CD4-positive, alpha-beta T cell (primary cell): ENCODE data around the gene CMSS1. TPM values are rescaled to one million over a fixed set of nuclear protein-coding genes. Genes with fewer than 3 reads are reported as not detected.

Experiments
- ATAC-seq: fragments of 200-7000 bp; cut with Tn5 transposase; one replicate; pipeline ENCODE4 v1.10.0; 2022; ENCODE audit warnings: mild to moderate bottlenecking; ENCODE audit not compliant: poor library complexity
- CTCF ChIA-PET: fragments of 350-600 bp; sonication (Branson Sonifier 250); formaldehyde crosslinking; loops from one replicate; lab custom pipeline; 2021; ENCODE audit warnings: antibody characterized with exemption, inconsistent platforms; lab: Charles Lee
- POLR2A ChIA-PET: fragments of 350-600 bp; sonication (Branson Sonifier 250); formaldehyde crosslinking; loops from one replicate; lab custom pipeline; 2021; ENCODE audit warnings: antibody characterized with exemption, inconsistent platforms; lab: Charles Lee
- DNase-seq, 14 experiments: peaks; one replicate each; pipeline ENCODE4 v3.0.0-alpha.2; 2013 to 2020; ENCODE audit warnings: mixed read lengths in 2 of 14
- H3K27ac ChIP-seq, 2 donors: one replicate each; pipeline versions ENCODE4 v1.5.1 to v1.7.0; 2013; ENCODE audit warnings: low read length in 2 of 2, low read depth in 1 of 2, mild to moderate bottlenecking in 1 of 2
- H3K27me3 ChIP-seq, 2 experiments: 1 replicate in 1 of 2; 2 replicates in 1 of 2; pipeline versions ENCODE4 v1.6.1 to v1.7.0; 2013; ENCODE audit warnings: low read length in 2 of 2, control low read depth in 1 of 2, mild to moderate bottlenecking in 1 of 2, moderate library complexity in 1 of 2; ENCODE audit not compliant: insufficient read depth in 2 of 2, control insufficient read depth in 1 of 2
- H3K36me3 ChIP-seq: one replicate; pipeline ENCODE4 v1.6.1; 2013; ENCODE audit warnings: low read length, control low read depth; ENCODE audit not compliant: insufficient read depth
- H3K4me1 ChIP-seq: one replicate; pipeline ENCODE4 v1.6.1; 2013; ENCODE audit warnings: low read length, control low read depth; ENCODE audit not compliant: insufficient read depth
- H3K4me3 ChIP-seq: one replicate; pipeline ENCODE4 v1.5.1; 2013; ENCODE audit warnings: mild to moderate bottlenecking, low read length, moderate library complexity
- H3K9me3 ChIP-seq, 2 experiments: 1 replicate in 1 of 2; 2 replicates in 1 of 2; pipeline versions ENCODE4 v1.6.1 to v1.7.0; 2013; ENCODE audit warnings: low read length in 2 of 2, mild to moderate bottlenecking in 2 of 2, control low read depth in 1 of 2, moderate library complexity in 1 of 2; ENCODE audit not compliant: control insufficient read depth in 1 of 2, insufficient read depth in 1 of 2
- H3K27ac Mint-ChIP-seq: one replicate; pipeline ENCODE4 v1.8.0; 2020; ENCODE audit warnings: mixed read lengths
- H3K27me3 Mint-ChIP-seq: one replicate; pipeline ENCODE4 v1.8.0; 2021; ENCODE audit warnings: mixed read lengths
- H3K36me3 Mint-ChIP-seq: one replicate; pipeline ENCODE4 v1.8.0; 2021; ENCODE audit warnings: low read depth, mixed read lengths
- H3K4me1 Mint-ChIP-seq: one replicate; pipeline ENCODE4 v1.8.0; 2021; ENCODE audit warnings: low read depth, mixed read lengths
- H3K4me3 Mint-ChIP-seq: one replicate; pipeline ENCODE4 v1.8.0; 2020; ENCODE audit warnings: mild to moderate bottlenecking, mixed read lengths
- H3K9me3 Mint-ChIP-seq: one replicate; pipeline ENCODE4 v1.8.0; 2020; ENCODE audit warnings: mixed read lengths
- CTCF ChIP-seq: fragments of 200-600 bp; IDR thresholded peaks from one replicate; pipeline ENCODE4 v1.8.0; 2022; ENCODE audit warnings: antibody characterized with exemption, mild to moderate bottlenecking
- intact Hi-C, 2 experiments: fragments of 100-400 bp; cut with DNase I in 1 of 2; cut with micrococcal nuclease in 1 of 2; formaldehyde crosslinking; loops; one replicate each; pipeline versions ENCODE4 v1.15.1 to v1.9.0; 2023 to 2025; cut with DNase I, micrococcal nuclease
- total RNA-seq, 174 experiments: library from RNA in 2 of 174; stranded (reverse) in 2 of 174; gene quantifications; one replicate each; pipeline ENCODE4 v1.2.3 and lab custom pipeline; 2021 to 2026

Gene CMSS1
- total RNA-seq, 2 experiments from 2014 or later = 12.2 TPM

GRCh38 chr3:99925584-99926230, 108.0 kb downstream of the CMSS1 start:
- H3K27ac Mint-ChIP-seq = no peak overlapping the region
- Histone ChIP-seq H3K4me3 (no peak overlapping the region), H3K4me1 (no peaks in the 10 kb centered on the region), H3K9me3 (no peaks in the 10 kb centered on the region), H3K36me3 (no peaks in the 10 kb centered on the region), H3K27me3 (no peaks in the 10 kb centered on the region), H3K27ac (no peak overlapping the region)
- intact Hi-C loops = no loop called here
- H3K4me1 Mint-ChIP-seq = no peaks in the 10 kb centered on the region
- ChIA-PET CTCF (no interaction called here), POLR2A (no interaction called here)
- no peaks in the 10 kb centered on the region for H3K9me3 Mint-ChIP-seq
- peaks cover 11% of the 10 kb centered on the region for H3K36me3 Mint-ChIP-seq
- no peak overlapping the region for H3K4me3 Mint-ChIP-seq
- H3K27me3 Mint-ChIP-seq = no peaks in the 10 kb centered on the region
- DNase-seq = no peak
- no peak for TF ChIP-seq CTCF
- no peak for ATAC-seq

GRCh38 chr3:99927671-99928457, 110.2 kb downstream of the CMSS1 start:
- H3K9me3 ChIP-seq = no peaks in the 10 kb centered on the region
- no peaks in the 10 kb centered on the region for H3K4me1 ChIP-seq
- no peaks in the 10 kb centered on the region for H3K27me3 Mint-ChIP-seq
- ATAC-seq = no peak
- H3K36me3 Mint-ChIP-seq = peaks cover 19% of the 10 kb centered on the region
- ChIA-PET CTCF (interaction anchor here (1.3 kb wide), 1 partner anchor 26 kb away, joined by 3 read pairs; no protein-coding TSS in a partner anchor), POLR2A (interaction anchor here (0.6 kb wide), 1 partner anchor 249 kb away, joined by 4 read pairs; no protein-coding TSS in a partner anchor)
- H3K4me1 Mint-ChIP-seq = no peaks in the 10 kb centered on the region
- no peak overlapping the region for H3K27ac Mint-ChIP-seq
- no peak for TF ChIP-seq CTCF
- H3K9me3 Mint-ChIP-seq = no peaks in the 10 kb centered on the region
- H3K4me3 ChIP-seq = no peak overlapping the region
- no peaks in the 10 kb centered on the region for H3K27me3 ChIP-seq
- H3K4me3 Mint-ChIP-seq = no peak overlapping the region
- H3K36me3 ChIP-seq = no peaks in the 10 kb centered on the region
- intact Hi-C loops = no loop called here
- DNase-seq = no peak
- no peak overlapping the region for H3K27ac ChIP-seq

GRCh38 chr3:99928771-99929744, 111.4 kb downstream of the CMSS1 start:
- Mint-ChIP-seq H3K27me3 (no peaks in the 10 kb centered on the region), H3K36me3 (peaks cover 15% of the 10 kb centered on the region), H3K4me3 (no peak overlapping the region), H3K4me1 (no peaks in the 10 kb centered on the region), H3K9me3 (no peaks in the 10 kb centered on the region), H3K27ac (no peak overlapping the region)
- ATAC-seq = no peak
- no peak for TF ChIP-seq CTCF
- DNase-seq = no peak
- CTCF ChIA-PET = no interaction called here
- no peaks in the 10 kb centered on the region for H3K27me3 ChIP-seq
- intact Hi-C loops = no loop called here
- POLR2A ChIA-PET = no interaction called here
- no peak overlapping the region for H3K4me3 ChIP-seq
- no peak overlapping the region for H3K27ac ChIP-seq
- H3K4me1 ChIP-seq = no peaks in the 10 kb centered on the region
- no peaks in the 10 kb centered on the region for H3K36me3 ChIP-seq
- no peaks in the 10 kb centered on the region for H3K9me3 ChIP-seq
